ENCODE results near the gene CNPY1.
A peak's percentile ranks its signal among the peaks of the same experiment; 100 is the strongest.

Gene CNPY1

GRCh38 chr7:155557778-155558177 is 11.4 kb upstream of the CNPY1 start:
- no peak for DNase-seq

- no peak for DNase-seq
Observed at GRCh38 chr7:155556763-155557162, 10.4 kb upstream of the CNPY1 start.

DNA sequence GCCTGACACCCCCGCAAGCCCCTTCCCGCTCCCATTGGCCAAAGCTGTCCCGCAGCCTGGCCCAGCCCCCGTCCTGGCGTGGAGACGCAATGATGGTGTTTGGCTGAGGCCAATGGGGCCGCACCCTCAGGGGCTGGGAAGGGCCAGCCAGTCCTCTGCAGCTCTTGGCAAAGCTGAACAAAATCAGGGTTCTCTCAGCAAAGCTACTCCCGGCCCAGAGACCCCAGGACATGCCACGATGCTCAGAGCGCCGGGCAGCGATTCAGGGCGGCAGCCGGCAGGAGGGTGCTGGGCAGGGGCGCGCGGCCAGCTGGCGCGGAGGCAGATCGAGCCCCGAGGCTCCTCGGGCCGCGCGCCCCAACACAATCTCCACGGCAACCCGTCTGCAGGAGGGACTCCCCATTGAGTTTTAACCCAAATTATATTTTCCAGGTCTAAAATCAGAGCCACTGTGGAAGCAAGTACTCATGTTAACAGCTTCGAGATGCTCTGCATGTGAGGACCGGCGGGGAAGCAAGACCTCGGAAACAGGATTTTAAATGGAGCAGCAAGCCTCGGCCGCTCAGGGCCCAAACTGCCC is 8.8 kb upstream of the CNPY1 start:
- DNase-seq = no peak

GRCh38 chr7:155553871-155554270 is 7.5 kb upstream of the CNPY1 start:
- no peak for DNase-seq

GRCh38 chr7:155551785-155552611 is 5.6 kb upstream of the CNPY1 start:
- DNase-seq = no peak

GRCh38 chr7:155550916-155551315 is 4.6 kb upstream of the CNPY1 start:
- no peak for DNase-seq

DNA sequence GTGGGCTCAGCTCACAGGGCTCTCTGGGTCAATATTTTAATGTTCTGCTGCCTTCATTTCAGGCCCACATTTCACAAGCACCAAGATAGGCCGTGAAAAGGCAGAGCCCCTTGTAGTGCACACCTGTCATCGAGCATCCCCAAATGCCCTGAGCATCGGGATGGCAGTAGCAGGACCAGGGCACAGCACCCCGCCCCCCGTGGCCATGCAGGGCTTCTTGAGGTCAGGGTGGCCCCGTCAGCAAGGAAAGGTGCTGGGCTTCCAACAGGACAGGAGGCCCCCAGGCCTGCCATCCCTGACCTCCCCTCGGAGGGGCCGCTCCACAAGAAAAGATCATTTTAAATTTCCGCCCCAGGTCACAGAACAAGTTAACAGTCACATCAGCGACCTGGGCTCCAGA is 2.9 kb upstream of the CNPY1 start:
- no peak for DNase-seq

DNA sequence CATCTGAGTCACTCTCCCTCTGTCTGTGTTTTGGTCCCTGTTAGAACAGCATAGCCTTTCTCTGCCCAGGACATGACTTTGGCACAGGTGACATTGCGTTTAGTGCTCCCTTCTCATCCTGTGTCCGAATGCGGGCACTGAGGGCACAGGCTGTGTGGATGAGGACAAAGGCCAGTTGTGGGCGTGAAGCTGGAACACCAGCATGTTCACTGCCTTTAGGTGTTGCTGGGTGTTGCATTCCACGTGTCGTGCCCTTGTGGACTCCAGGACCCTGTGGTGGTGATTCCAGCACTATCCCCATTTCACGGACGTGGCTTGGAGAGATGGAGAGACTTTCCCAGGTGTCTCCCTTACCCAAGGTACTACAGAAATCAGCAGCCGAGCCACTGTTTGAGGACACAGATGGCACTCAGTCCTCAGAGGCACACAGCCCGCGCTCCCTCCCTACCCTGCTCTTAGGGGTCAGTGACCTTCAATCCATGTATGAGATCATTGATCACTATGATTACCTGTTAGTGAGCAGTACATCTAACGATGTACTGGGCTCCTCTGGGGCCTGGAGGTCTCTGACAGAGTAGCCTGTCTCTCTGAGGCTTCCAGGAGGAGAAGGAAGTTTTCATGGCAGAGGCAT is 917 bp upstream of the CNPY1 start:
- no peak for DNase-seq

- DNase-seq = no peak
Observed at GRCh38 chr7:155545348-155545747, 1.0 kb downstream of the CNPY1 start.

GRCh38 chr7:155544485-155544884 is 1.9 kb downstream of the CNPY1 start:
- no peak for DNase-seq

GRCh38 chr7:155543926-155544325 is 2.4 kb downstream of the CNPY1 start:
- no peak for DNase-seq

- no peak for DNase-seq
Observed at GRCh38 chr7:155543011-155543876, 3.1 kb downstream of the CNPY1 start.

DNA sequence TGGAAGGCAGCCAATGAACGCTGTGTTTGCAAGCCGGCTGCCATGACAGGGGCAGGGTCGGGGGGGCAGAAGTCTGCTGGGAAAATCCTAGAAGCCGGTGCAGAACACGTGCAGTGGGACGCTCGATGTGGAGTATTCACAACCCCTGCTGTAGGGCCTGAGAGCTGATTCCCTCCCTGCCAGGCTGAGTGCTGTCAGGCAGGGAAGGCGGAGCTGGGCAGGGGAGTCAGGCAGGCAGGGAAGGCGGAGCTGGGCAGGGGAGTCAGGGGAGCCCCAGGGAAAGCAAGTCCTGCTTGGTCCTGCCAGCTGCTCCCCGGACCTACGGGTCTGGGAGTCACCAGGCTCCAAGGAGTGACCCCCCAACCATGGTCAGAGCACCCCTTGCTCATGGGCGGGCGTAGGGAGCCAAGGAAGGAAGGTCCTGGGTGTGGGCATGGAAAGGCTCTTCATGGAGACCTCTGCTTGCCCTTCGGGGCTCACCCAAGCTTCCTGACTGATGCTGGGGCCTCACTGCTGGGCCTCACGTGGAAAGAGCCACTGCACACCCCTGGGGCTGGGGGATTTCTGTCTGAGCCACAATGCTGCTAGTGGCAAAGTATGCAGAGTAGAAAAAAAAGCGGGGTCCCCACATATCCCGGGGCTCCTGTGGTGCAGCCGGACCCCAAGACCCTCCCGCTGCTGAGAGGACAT is 4.2 kb downstream of the CNPY1 start:
- DNase-seq = no peak

GRCh38 chr7:155540553-155540952 is 5.8 kb downstream of the CNPY1 start:
- DNase-seq = no peak

DNA sequence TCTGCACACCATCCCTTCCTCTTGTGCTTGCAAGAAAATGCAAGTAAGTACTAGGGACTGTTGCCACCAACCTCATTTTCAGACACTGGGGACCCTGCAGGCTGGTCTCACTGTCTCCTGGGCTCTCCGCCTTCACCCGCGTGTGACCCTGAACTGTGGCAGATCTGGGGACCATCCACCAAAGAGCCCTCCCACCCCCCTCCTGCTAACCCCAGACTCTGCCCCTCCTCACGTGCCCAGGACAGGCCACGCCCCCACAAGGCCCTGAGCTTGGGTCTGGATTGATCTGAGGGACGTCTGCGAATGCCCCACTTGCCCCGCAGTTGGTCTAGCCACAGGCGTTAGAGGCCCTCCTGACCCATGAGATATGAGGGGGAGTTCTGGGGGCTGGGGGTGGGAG is 8.1 kb downstream of the CNPY1 start:
- no peak for DNase-seq

- no peak for DNase-seq
Observed at GRCh38 chr7:155536451-155536850, 9.9 kb downstream of the CNPY1 start.

DNA sequence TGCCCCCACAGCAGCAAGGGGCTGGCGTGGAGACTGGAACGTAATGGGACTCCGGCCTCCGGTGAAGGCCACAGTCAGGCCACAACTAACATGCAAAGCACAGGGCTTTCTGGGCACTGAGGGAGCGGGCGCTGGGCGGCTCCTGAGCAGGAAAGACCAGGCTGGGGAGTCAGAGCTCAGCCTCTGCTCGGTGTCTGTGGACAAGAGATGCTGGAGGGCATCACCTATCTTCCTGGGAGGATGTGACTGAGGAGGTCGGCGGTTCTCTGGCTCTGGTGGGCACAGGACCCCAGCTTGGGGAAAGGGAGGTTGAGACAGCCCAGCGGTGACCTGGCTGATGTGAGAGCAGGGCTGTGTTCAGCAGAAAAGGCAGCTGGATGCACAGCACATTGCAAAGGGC is 11.7 kb downstream of the CNPY1 start:
- DNase-seq = no peak

- peak; percentile 36 to 62 for DNase-seq
Observed at GRCh38 chr7:155533827-155534690, 12.3 kb downstream of the CNPY1 start.

DNA sequence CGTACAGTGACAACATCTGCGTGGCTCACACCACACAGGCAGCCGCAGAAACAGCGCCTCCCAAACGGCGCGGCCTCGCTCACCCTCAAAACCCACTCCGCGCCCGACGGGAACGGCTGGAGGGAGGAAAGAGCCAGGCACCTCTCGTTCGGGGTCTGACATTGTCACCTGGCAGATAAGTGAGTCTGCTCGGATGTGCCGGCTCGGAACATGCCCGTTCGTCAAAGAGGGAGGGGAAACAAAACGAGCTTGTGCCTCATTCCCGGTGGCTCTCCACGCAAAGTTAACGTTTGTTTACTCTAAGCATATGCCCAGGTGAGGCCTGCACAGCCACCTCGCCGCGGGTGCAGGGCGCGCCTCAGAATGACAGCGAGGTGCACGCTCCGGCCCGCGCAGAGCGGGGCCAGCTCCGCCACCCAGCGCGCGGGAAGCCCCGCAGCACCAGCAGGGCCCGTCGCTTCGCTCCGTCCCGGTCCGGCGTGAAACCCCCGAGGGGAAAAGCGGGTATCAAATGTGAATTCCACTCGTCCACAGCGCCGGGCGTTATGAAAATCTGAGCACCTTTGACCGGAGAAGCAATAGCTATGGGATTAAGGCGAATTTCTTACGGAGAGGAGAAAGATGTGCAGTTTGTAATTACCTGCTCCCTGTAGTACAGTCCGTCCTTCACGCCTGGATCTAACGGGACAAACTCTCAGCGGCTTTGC is 13.1 kb downstream of the CNPY1 start:
- peak in 1 of 2 donors; percentile 18 for DNase-seq

- DNase-seq = no peak
Observed at GRCh38 chr7:155532792-155533119, 13.6 kb downstream of the CNPY1 start.

- DNase-seq = no peak
Observed at GRCh38 chr7:155531681-155532080, 14.7 kb downstream of the CNPY1 start.
